Activated CD4-positive, alpha-beta T cell treated with anti-CD3 and anti-CD28 coated beads for 24 hours (primary cell): ENCODE results near the gene HIC1.

Experiments used
- DNase-seq, 2 donors: peaks; one replicate each; pipeline ENCODE4 v3.0.0-alpha.2; 2020; ENCODE audit warnings: low read depth in 2 of 2

The HIC1 gene

DNA sequence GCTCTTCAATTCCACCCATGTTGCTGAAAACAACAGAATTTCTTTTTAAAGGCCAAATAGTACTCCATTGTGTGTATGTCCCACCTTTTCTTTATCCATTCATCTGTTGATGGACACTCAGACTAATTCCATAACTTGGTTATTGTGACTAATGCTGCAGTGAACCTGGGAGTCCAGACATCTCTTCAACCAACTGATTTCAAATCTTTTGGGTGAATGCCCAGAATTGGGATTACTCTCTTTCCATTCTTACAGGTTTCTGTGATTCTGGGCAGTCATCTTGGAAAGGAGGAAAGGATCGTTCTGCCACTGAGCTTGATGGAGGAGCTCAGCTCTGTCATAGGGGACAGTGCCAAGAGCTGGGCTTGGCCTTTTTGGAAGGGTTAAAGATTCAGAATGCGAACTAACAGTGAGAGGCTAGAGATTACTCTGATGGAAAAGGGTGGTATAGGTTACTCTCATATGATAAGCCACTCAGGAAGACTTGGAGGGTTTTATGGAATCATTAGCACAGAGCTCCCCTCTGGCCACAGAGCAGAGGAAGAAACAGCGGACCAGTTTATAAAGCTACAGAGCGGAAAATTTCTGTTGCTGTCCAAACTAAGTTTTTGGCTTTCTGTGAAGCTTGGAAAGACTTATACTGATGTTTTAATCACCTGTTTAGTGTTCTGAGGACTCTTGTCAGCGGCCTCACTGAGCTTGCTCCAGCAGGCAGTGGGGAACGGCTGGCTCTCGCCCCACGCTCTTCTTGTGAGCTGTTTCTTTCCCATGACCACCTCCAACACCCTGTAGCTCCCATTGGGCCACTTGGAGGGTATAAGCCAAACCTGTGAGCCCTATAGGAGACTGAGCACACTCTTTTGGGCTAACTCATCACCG, 48.3 kb downstream of the HIC1 start:
- no peak for DNase-seq

DNA sequence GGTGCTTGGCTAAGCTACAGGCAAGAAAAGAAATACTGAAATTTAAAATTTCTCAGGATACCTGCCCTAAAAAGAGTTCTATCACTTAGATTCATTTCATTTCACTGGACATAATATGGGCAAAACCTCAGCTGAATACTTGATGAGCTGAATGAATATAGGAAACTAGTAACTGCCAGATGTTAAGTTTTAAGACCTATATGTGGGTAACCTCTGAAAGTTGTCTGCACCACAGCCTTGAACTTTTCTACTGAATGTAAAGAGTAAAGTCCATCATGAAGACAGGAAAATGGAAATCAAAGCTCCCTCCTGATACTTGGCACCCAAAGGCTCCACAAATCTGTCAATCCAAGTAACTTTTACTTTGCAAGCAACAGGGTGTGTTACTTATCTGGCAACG, 50.8 kb downstream of the HIC1 start:
- no peak for DNase-seq

- DNase-seq = no peak
Measured at GRCh38 chr17:2106308-2106955, 51.5 kb downstream of the HIC1 start.

- no peak for DNase-seq
Measured at GRCh38 chr17:2107050-2107449, 52.1 kb downstream of the HIC1 start.

- no peak for DNase-seq
Measured at GRCh38 chr17:2107506-2107905, 52.6 kb downstream of the HIC1 start.

DNA sequence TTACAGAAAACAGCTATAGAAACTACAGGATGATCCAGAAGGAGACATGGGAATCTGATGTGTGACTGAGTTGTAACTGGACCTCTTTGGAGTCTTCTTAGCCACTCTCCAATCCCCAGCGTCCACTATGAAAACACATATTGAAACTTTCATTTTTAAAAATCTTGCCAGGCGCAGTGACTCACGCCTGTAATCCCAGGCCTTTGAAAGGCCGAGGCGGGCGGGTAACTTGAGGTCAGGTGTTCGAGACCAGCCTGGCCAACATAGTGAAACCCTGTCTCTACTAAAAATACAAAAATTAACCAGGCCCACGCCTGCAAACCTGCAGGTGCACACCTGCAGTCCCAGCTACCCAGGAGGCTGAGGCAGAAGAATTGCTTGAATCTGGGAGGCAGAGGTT, 53.3 kb downstream of the HIC1 start:
- no peak for DNase-seq

DNA sequence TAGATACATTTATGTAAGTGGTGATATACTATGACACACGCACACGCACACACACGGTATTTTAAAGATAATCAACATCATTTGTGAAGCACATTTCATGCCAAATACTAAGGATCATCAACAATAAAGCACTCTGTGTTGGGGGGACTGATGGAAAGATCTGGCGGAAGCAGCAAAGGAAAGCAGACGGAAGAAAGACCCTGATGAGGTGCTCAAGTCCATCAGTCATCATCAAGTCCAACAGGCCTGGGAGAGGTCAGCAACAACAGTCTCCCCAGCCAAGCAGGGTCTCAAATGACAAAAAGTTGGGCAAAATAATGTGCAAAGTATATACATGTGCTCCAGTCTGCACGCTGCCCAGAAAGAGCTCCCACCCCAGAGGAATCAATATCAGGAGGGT, 55.5 kb downstream of the HIC1 start:
- DNase-seq = no peak

- DNase-seq = no peak
Measured at GRCh38 chr17:2111691-2112090, 56.8 kb downstream of the HIC1 start.
